Adrenal gland (tissue), 12 donors: Measurements from ENCODE around the gene GAS2L2. TPM values are rescaled to one million over a fixed set of nuclear protein-coding genes. Genes with fewer than 3 reads are reported as not detected.

Experiments
- polyA plus RNA-seq, 3 donors: library from polyadenylated mRNA; stranded (reverse); fragments of 200-250 nt in 2 of 3; fragments of 350-450 nt in 1 of 3; fragmentation: Illumina TruSeq in 1 of 3; extraction: RNeasy Lipid Tissue Mini Kit (QIAGEN cat#74804) in 1 of 3; gene quantifications; one replicate each; pipeline ENCODE4 v1.2.3, GENCODE V29; 2013 to 2014
- total RNA-seq, 9 donors: library from RNA; depleted of rRNA in 4 of 9; stranded (reverse); fragments of >200 nt in 4 of 9; fragments of 120-200 nt in 1 of 9; fragmentation: NEBNext Ultra II Directional in 1 of 9; extraction: Animal tissue kit (Norgen Biotek cat#: 25700) in 1 of 9; gene quantifications; one replicate each; pipeline versions ENCODE4 v1.1.0 to v1.2.4, GENCODE V29; 2013 to 2023
- donor health status: healthy with polysubstance abuse.
- donor health status: Bipolar disorder and iron deficiency.
- donor health status: DM: yes; HTN: yes; CAD: no.
- donor health status: DM: no; HTN: no; CAD: no.
- donor health status: DM: no; HTN: no; CAD: no.
- donor health status: DM: yes; HTN: yes; CAD: no.

Gene GAS2L2
- total and polyA plus RNA-seq, 12 donors: 0.06 to 0.22 (median 0.08) TPM; not detected in 7

Other genes starting within 250 kb of the GAS2L2 start
- gene SLFN12L, start 215.6 kb downstream of the GAS2L2 start, total RNA-seq: 1 to 10 TPM in 1 of 9 donors, under 1 TPM in 7, not detected in 1; 0.17 to 2.0 (median 0.52) TPM
- under 1 TPM; 0.13 to 0.59 (median 0.32) TPM for gene SLFN12L, start 215.6 kb downstream of the GAS2L2 start, polyA plus RNA-seq
- gene SLFN14, start 192.4 kb downstream of the GAS2L2 start, total RNA-seq: under 1 TPM in 1 of 9 donors, not detected in 8; 0.39 TPM
- gene SLFN14, start 192.4 kb downstream of the GAS2L2 start, polyA plus RNA-seq: not detected
- 10 to 100 TPM in 6 of 9 donors, 1 to 10 TPM in 3; 8.9 to 16.3 (median 12.7) TPM for gene PEX12, start 174.7 kb downstream of the GAS2L2 start, total RNA-seq
- 10 to 100 TPM in 1 of 3 donors, 1 to 10 TPM in 2; 4.2 to 18.5 (median 4.7) TPM for gene PEX12, start 174.7 kb downstream of the GAS2L2 start, polyA plus RNA-seq
- gene AP2B1, start 165.9 kb downstream of the GAS2L2 start, total RNA-seq: 100 to 1,000 TPM in 4 of 9 donors, 10 to 100 TPM in 5; 62.4 to 167 (median 79.9) TPM
- gene AP2B1, start 165.9 kb downstream of the GAS2L2 start, polyA plus RNA-seq: 100 to 1,000 TPM in 1 of 3 donors, 10 to 100 TPM in 2; 23.4 to 104 (median 50.5) TPM
- 1 to 10 TPM; 1.1 to 8.1 (median 3.8) TPM for gene RASL10B, start 21.6 kb downstream of the GAS2L2 start, total RNA-seq
- gene RASL10B, start 21.6 kb downstream of the GAS2L2 start, polyA plus RNA-seq: 1 to 10 TPM; 1.4 to 1.7 (median 1.5) TPM
- gene C17orf50, start 7.6 kb upstream of the GAS2L2 start, total RNA-seq: under 1 TPM in 2 of 9 donors, not detected in 7; 0.11 to 0.83 TPM
- under 1 TPM in 2 of 3 donors, not detected in 1; 0.07 to 0.24 TPM for gene C17orf50, start 7.6 kb upstream of the GAS2L2 start, polyA plus RNA-seq
- gene MMP28, start 42.4 kb upstream of the GAS2L2 start, total RNA-seq: 10 to 100 TPM in 1 of 9 donors, 1 to 10 TPM in 7, under 1 TPM in 1; 0.67 to 11.1 (median 4.8) TPM
- 1 to 10 TPM in 2 of 3 donors, under 1 TPM in 1; 0.97 to 7.4 (median 4.3) TPM for gene MMP28, start 42.4 kb upstream of the GAS2L2 start, polyA plus RNA-seq
- 100 to 1,000 TPM in 4 of 9 donors, 10 to 100 TPM in 5; 27.8 to 153 (median 60.2) TPM for gene TAF15, start 56.2 kb upstream of the GAS2L2 start, total RNA-seq
- 100 to 1,000 TPM; 143 to 213 (median 199) TPM for gene TAF15, start 56.2 kb upstream of the GAS2L2 start, polyA plus RNA-seq
- not detected for gene HEATR9, start 115.7 kb upstream of the GAS2L2 start, total RNA-seq
- gene HEATR9, start 115.7 kb upstream of the GAS2L2 start, polyA plus RNA-seq: under 1 TPM; 0.03 to 0.32 (median 0.13) TPM
- 10 to 100 TPM in 2 of 9 donors, 1 to 10 TPM in 6, under 1 TPM in 1; 0.83 to 10.7 (median 4.0) TPM for gene CCL5, start 127.1 kb upstream of the GAS2L2 start, total RNA-seq
- gene CCL5, start 127.1 kb upstream of the GAS2L2 start, polyA plus RNA-seq: 1 to 10 TPM; 5.4 to 8.8 (median 7.6) TPM
- 1 to 10 TPM in 1 of 9 donors, not detected in 8; 1.1 TPM for gene RDM1, start 177.5 kb upstream of the GAS2L2 start, total RNA-seq
- gene RDM1, start 177.5 kb upstream of the GAS2L2 start, polyA plus RNA-seq: under 1 TPM in 1 of 3 donors, not detected in 2; 0.48 TPM
- gene LYZL6, start 190.5 kb upstream of the GAS2L2 start, total RNA-seq: not detected
- not detected for gene LYZL6, start 190.5 kb upstream of the GAS2L2 start, polyA plus RNA-seq
- gene CCL16, start 228.3 kb upstream of the GAS2L2 start, total RNA-seq: 1 to 10 TPM in 1 of 9 donors, under 1 TPM in 5, not detected in 3; 0.22 to 1.6 (median 0.57) TPM
- gene CCL16, start 228.3 kb upstream of the GAS2L2 start, polyA plus RNA-seq: 1 to 10 TPM in 1 of 3 donors, under 1 TPM in 2; 0.16 to 3.2 (median 0.24) TPM
- 100 to 1,000 TPM in 3 of 9 donors, 10 to 100 TPM in 6; 15.3 to 129 (median 53.2) TPM for gene CCL14, start 233.5 kb upstream of the GAS2L2 start, total RNA-seq
- 100 to 1,000 TPM in 2 of 3 donors, 10 to 100 TPM in 1; 75.8 to 268 (median 250) TPM for gene CCL14, start 233.5 kb upstream of the GAS2L2 start, polyA plus RNA-seq
- 1 to 10 TPM in 3 of 9 donors, under 1 TPM in 2, not detected in 4; 0.28 to 1.7 (median 1.1) TPM for gene CCL15, start 248.3 kb upstream of the GAS2L2 start, total RNA-seq
- under 1 TPM in 2 of 3 donors, not detected in 1; 0.17 to 0.38 TPM for gene CCL15, start 248.3 kb upstream of the GAS2L2 start, polyA plus RNA-seq